Forelimb muscle (tissue), 1 donor: ENCODE results near the gene TNFAIP6. TPM values are rescaled to one million over a fixed set of nuclear protein-coding genes. Genes with fewer than 3 reads are reported as not detected.
A peak's percentile ranks its signal among the peaks of the same experiment; 100 is the strongest.
"Not testable (repeated sequence)": the region's sequence is repeated elsewhere in the genome, so short reads cannot be mapped to it uniquely, and the experiment has no call there.

Experiments used
- DNase-seq: peaks from one replicate; pipeline ENCODE4 v3.0.0-alpha.2; 2013; ENCODE audit warnings: low read depth
- polyA plus RNA-seq: library from polyadenylated mRNA; unstranded; fragments of 120-200 nt; gene quantifications from one replicate; pipeline ENCODE4 v1.2.1, GENCODE V29; 2013; ENCODE audit not compliant: insufficient read length

Gene TNFAIP6
- 12.2 TPM for polyA plus RNA-seq

DNA sequence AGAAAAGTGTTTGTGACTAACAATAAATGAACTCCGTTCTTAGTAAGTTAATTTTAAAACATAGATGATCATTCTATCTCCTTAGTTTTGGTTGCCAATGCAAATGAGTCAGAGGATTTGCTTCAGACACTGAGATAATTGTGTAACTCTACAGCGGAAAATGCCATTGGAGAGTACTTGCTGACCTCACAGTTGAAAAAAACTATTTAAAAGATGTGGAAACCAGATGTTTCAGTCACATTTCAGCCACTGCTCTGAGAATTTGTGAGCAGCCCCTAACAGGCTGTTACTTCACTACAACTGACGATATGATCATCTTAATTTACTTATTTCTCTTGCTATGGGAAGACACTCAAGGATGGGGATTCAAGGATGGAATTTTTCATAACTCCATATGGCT lies at the start of gene TNFAIP6:
TNFAIP6 (plus strand) TSS at position 234 of the 400 bp plus-strand sequence; CDS start at position 309, 75 bp downstream.
- DNase-seq = peak; percentile 94

GRCh38 chr2:151310313-151310712 lies 47.1 kb upstream of the TNFAIP6 start:
- not testable (repeated sequence) for DNase-seq

GRCh38 chr2:151312440-151312839 lies 45.0 kb upstream of the TNFAIP6 start:
- DNase-seq = not testable (repeated sequence)

DNA sequence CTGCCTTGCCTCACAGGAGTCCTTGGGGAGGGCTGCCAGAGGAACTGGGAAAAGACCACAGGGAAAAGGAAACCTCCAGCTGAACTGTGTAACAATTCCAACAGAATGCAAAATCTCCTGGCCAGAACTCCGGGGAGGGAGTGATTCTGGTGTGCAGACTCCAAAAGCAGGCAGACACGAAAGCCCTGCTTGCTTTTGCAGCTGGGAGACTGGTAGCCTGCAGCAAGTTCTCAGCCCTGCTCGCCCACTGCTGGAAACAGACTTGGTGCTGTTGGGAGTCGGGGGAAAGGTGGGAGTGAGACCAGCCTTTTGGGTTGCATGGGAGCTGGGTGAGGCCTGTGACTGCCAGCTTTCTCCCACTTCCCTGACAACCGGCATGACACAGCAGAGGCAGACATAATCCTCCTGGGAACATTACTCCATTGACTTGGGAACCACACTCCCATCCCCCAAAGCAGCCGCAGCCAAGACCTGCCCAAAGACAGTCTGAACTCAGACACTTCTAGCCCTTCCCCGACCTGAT lies 42.0 kb upstream of the TNFAIP6 start:
- no peak for DNase-seq

DNA sequence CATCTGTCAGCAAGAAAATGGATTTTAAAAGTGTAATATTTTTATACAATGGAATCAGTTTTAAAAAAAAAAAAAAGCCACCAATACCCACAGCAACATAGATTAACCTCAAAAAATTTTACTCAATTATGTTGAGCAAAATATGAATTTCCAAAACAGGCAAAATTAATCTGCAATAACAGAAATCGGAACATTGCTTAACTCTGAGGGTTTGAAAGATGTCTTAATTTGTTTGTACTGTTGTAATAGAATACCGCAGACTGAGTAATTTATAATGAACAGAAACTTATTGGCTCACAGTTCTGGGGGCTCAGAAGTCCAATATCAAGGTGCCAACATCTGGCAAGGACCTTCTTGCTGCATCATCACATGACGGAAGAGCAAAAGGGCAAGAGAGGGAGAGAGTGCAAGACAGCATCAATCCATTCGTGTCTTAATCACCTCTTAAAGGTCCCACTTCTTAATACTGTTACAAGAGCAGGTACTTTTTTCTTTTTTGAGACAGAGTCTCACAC lies 31.8 kb upstream of the TNFAIP6 start:
- DNase-seq = no peak

- DNase-seq = no peak
Observed at GRCh38 chr2:151326554-151326953, 30.8 kb upstream of the TNFAIP6 start.

DNA sequence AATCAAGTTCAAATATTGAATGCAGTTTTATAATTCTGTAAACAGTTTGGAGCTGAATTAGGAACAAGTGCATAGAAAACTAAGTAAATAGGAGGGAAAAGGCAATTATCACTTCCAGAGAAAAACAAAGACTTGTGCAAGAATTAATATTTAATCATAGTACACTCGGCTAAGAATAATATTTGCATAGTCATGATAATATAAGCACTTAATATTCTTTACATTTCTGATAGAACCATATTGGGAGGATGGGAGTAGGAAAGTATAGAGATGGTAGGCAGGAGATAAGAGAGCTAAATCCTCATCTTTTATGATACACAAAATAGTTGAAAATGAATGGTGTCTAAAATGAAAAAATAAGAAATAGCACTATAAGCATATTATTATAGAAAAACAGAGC lies 27.4 kb upstream of the TNFAIP6 start:
- no peak for DNase-seq

GRCh38 chr2:151333083-151333482 lies 24.3 kb upstream of the TNFAIP6 start:
- no peak for DNase-seq

DNA sequence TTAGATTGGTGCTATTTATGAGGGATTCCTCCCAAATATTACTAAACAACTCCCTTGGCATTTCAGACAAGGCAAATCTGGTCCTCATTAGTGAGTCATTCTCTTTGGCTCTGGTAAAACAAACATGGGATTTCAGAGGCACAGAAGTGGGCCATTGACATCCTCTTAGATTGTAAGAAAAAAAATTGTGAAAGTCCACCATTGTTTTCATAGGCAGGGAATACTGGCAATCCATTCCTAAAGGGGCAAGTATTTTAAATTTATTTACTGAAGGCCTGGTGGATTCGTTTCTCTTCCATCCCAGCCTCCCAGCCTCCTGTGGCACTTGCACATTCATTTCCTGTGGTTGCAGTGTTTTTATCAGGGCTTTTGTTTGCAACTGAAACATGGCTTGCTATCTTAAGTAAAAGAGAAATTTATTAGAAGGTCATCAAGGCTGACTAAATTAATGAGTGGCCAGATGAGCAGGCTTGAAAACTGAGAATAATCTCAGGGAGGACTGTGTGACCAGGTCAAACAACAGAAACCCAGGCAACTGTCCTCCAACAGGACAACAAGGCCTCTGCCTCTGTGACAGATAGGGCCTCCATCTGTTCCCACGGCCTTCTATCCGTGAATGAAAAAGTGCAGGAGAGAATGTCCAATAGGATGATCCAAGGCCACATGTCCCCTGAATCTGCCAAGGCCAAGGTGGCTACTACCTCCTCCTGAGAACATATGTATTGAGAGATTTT lies 23.1 kb upstream of the TNFAIP6 start:
- DNase-seq = no peak

DNA sequence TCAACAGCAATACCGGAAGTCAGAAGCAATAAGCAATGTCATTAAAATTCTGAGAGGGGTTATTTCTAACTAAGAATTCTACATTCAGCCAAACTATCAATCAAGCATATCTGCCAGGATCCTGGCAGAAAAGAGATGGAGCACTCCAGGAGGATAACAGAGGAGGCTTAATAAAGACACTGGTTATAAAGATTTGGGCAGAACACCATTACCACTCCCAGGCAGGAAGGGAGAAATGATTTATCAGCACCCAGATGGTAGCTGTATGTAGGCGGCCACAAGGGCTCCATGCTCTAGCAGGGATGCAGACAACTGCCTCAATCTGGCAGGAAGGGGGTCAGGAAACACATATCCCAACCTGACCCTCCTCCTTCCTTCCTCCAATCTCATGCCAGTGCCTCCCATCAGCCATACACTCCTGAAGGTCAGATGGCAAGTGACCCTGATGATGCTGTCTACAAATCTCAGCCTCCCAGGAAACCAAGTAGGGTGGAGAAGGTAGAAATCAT lies 20.5 kb upstream of the TNFAIP6 start:
- no peak for DNase-seq

DNA sequence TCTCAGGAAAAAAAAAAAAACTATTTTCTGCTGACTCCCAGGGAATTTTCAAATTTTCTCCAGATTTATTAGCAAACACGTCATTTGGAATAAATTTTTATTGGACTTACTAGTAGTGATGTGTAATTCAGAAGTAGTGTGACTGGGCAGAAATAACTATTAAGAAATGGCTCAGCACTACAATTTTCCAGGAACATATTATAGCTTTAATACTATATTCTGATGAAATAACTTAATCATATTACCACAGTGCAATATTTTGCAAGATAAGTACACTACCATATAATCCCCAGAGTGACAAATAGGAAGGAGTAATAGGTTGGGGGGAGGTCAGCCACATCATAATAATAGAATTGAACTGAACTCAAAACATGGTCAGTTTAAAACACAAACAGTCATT lies 19.7 kb upstream of the TNFAIP6 start:
- DNase-seq = peak; percentile 66

DNA sequence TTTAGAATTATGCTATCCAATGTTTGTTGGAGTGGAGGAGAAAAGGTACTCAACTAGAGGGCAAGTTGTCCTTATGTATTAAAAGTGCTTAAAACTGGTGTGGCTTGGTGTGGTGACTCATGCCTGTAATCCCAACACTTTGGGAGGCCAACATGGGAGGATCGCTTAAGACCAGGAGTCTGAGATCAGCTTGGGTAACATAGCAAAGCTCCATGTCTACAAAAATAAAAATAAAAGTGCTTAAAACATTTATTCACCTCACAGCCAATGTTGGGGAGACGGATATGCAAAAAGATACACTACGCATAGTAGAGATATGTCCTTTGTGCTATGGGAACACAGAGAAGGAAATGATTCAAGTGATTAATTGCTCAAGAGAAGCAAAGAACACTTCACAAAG lies 19.3 kb upstream of the TNFAIP6 start:
- DNase-seq = no peak

- no peak for DNase-seq
Observed at GRCh38 chr2:151343073-151343472, 14.3 kb upstream of the TNFAIP6 start.

- not testable (repeated sequence) for DNase-seq
Observed at GRCh38 chr2:151344191-151344590, 13.2 kb upstream of the TNFAIP6 start.

DNA sequence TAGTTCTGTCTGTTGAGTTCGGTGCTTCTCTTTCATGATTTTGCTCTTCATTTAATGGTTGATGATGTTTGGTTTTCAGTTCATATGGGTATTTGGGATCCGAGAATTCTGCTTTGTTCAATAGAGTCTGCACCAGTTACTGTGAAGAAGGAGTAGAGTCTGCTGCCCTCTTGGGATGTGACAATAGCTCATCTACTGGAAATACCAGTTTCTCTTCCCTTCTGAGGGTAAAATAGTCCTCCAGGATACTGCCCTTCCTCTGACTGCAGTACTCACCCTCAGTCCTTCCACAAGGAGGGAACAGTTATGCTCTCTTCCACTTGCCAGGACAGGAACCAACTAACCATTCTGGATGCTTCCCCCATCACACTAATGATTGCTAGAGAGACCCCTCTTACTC lies 12.5 kb upstream of the TNFAIP6 start:
- DNase-seq = no peak

- DNase-seq = no peak
Observed at GRCh38 chr2:151347294-151347693, 10.1 kb upstream of the TNFAIP6 start.

DNA sequence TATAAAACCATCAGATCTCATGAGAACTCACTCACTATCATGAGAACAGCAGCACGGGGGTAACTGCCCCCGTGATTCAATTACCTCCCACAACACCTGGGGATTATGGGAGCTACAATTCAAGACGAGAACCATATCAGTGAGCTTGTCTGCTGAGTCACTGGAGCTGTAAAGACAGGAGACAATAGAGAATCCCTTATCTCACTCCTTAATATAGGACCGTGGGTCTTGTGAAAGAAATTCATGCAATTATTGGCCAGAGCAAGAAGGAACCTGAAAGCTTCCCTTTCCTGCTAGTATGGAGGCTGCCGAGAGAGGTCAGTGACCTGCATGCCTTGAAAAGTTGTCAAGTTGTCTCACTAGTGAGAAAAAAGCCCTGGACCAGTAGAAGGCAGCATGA lies 9.5 kb upstream of the TNFAIP6 start:
- DNase-seq = no peak

- no peak for DNase-seq
Observed at GRCh38 chr2:151350579-151351195, 6.7 kb upstream of the TNFAIP6 start.

- no peak for DNase-seq
Observed at GRCh38 chr2:151353995-151354394, 3.4 kb upstream of the TNFAIP6 start.

- no peak for DNase-seq
Observed at GRCh38 chr2:151354807-151355206, 2.6 kb upstream of the TNFAIP6 start.

GRCh38 chr2:151358166-151358970 lies 976 bp downstream of the TNFAIP6 start:
- no peak for DNase-seq
